IMR-90 (cell line): ENCODE measurements around the gene SIPA1. TPM values are rescaled to one million over a fixed set of nuclear protein-coding genes. Genes with fewer than 3 reads are reported as not detected.

Source experiments
- ATAC-seq: fragments of 200-7000 bp; cut with Tn5 transposase; 2 replicates; pipeline ENCODE4 v1.9.1; 2020; ENCODE audit warnings: low read depth, mild to moderate bottlenecking, moderate library complexity
- BruUV-seq: library from RNA; stranded (reverse); fragments of 400-500 nt; replicated peaks from 2 replicates; lab custom pipeline; 2021; lab: Mats Ljungman, UMichigan
- CTCF ChIA-PET: fragments of 300-600 bp; formaldehyde crosslinking; extraction: SDS; loops from one replicate; lab custom pipeline; 2021; ENCODE audit warnings: antibody characterized with exemption; lab: Yijun Ruan, JAX
- POLR2A ChIA-PET: fragments of 300-600 bp; sonication (Branson Sonifier 250); formaldehyde crosslinking; loops from one replicate; lab custom pipeline; 2022; ENCODE audit warnings: antibody characterized with exemption; ENCODE audit not compliant: unreplicated experiment; lab: Charles Lee
- DNase-seq: peaks from one replicate; pipeline ENCODE4 v3.0.0; 2013
- H2AFZ ChIP-seq: replicated peaks from 2 replicates; pipeline ENCODE3; 2013; ENCODE audit warnings: low read length, mild to moderate bottlenecking; ENCODE audit not compliant: poor library complexity
- H2AK5ac ChIP-seq: 2 replicates; pipeline ENCODE4 v1.6.1; 2013; ENCODE audit warnings: low read depth, low read length, inconsistent platforms
- H2AK9ac ChIP-seq: replicated peaks from 2 replicates; pipeline ENCODE3; 2013; ENCODE audit warnings: mild to moderate bottlenecking, low read depth, low read length, moderate library complexity; ENCODE audit not compliant: poor library complexity
- H2BK120ac ChIP-seq: 2 replicates; pipeline ENCODE4 v1.6.1; 2013; ENCODE audit warnings: low read depth, low read length, inconsistent platforms
- H2BK15ac ChIP-seq: 3 replicates; pipeline ENCODE4 v1.6.1; 2013; ENCODE audit warnings: low read depth, low read length, inconsistent platforms
- H2BK20ac ChIP-seq: 2 replicates; pipeline ENCODE4 v1.6.1; 2013; ENCODE audit warnings: low read depth, mild to moderate bottlenecking, inconsistent platforms, low read length, moderate library complexity
- H2BK5ac ChIP-seq: 2 replicates; pipeline ENCODE4 v1.6.1; 2013; ENCODE audit warnings: mild to moderate bottlenecking, low read depth, low read length, inconsistent platforms; ENCODE audit not compliant: poor library complexity, severe bottlenecking
- H3K14ac ChIP-seq: replicated peaks from 2 replicates; pipeline ENCODE4 v1.6.1; 2013; ENCODE audit warnings: low read depth, low read length, inconsistent platforms
- H3K18ac ChIP-seq: 2 replicates; pipeline ENCODE4 v1.6.1; 2013; ENCODE audit warnings: low read depth, low read length, control low read depth
- H3K23ac ChIP-seq: 2 replicates; pipeline ENCODE4 v1.6.1; 2013; ENCODE audit warnings: low read depth, low read length, inconsistent platforms
- H3K27ac ChIP-seq: 2 replicates; pipeline ENCODE4 v1.5.1; 2013; ENCODE audit warnings: mild to moderate bottlenecking, control low read depth, low read length; ENCODE audit not compliant: insufficient read depth
- H3K27me3 ChIP-seq: 2 replicates; pipeline ENCODE4 v1.6.1; 2013; ENCODE audit warnings: low read length; ENCODE audit not compliant: control insufficient read depth, insufficient read depth
- H3K36me3 ChIP-seq: 2 replicates; pipeline ENCODE4 v1.6.1; 2013; ENCODE audit warnings: low read length, mixed read lengths; ENCODE audit not compliant: control insufficient read depth, insufficient read depth
- H3K4ac ChIP-seq: 2 replicates; pipeline ENCODE4 v1.6.1; 2013; ENCODE audit warnings: low read depth, low read length, inconsistent platforms
- H3K4me1 ChIP-seq: 2 replicates; pipeline ENCODE4 v1.6.1; 2013; ENCODE audit warnings: low read length, mixed read lengths; ENCODE audit not compliant: control insufficient read depth, insufficient read depth
- H3K4me2 ChIP-seq: 2 replicates; pipeline ENCODE4 v1.6.1; 2013; ENCODE audit warnings: low read depth, mild to moderate bottlenecking, control low read depth, low read length, moderate library complexity
- H3K4me3 ChIP-seq: 2 replicates; pipeline ENCODE4 v1.5.1; 2013; ENCODE audit warnings: low read depth, mild to moderate bottlenecking, control low read depth, low read length, moderate library complexity; ENCODE audit not compliant: insufficient read depth
- H3K56ac ChIP-seq: 2 replicates; pipeline ENCODE4 v1.6.1; 2013; ENCODE audit warnings: low read length, inconsistent platforms; ENCODE audit not compliant: insufficient read depth; ENCODE audit errors: extremely low read depth
- H3K79me1 ChIP-seq, 2 experiments: 2 replicates each; pipeline ENCODE4 v1.6.1; 2013; ENCODE audit warnings: low read length in 2 of 2, inconsistent platforms in 1 of 2, low read depth in 1 of 2
- H3K9ac ChIP-seq: 2 replicates; pipeline ENCODE4 v1.6.1; 2013; ENCODE audit warnings: low read depth, low read length, control low read depth
- H3K9me1 ChIP-seq: 2 replicates; pipeline ENCODE4 v1.6.1; 2013; ENCODE audit warnings: low read length, inconsistent platforms; ENCODE audit not compliant: insufficient read depth
- H3K9me3 ChIP-seq: 2 replicates; pipeline ENCODE4 v1.6.1; 2013; ENCODE audit warnings: low read length; ENCODE audit not compliant: control insufficient read depth, insufficient read depth
- H4K20me1 ChIP-seq: 2 replicates; pipeline ENCODE4 v1.6.1; 2013; ENCODE audit warnings: low read length, inconsistent platforms; ENCODE audit not compliant: insufficient read depth
- H4K5ac ChIP-seq: 2 replicates; pipeline ENCODE4 v1.6.1; 2013; ENCODE audit warnings: mild to moderate bottlenecking, low read depth, low read length, control low read depth
- H4K8ac ChIP-seq, 2 experiments: 2 replicates each; pipeline ENCODE4 v1.6.1; 2013; ENCODE audit warnings: low read depth in 2 of 2, low read length in 2 of 2, control low read depth in 1 of 2, inconsistent platforms in 1 of 2
- H4K91ac ChIP-seq: 2 replicates; pipeline ENCODE4 v1.6.1; 2013; ENCODE audit warnings: low read depth, low read length, inconsistent platforms; ENCODE audit not compliant: insufficient read depth
- CEBPB ChIP-seq: IDR thresholded peaks from 2 replicates; pipeline ENCODE4 v1.6.1; 2012; ENCODE audit warnings: low read depth, low read length, improper control_type of control experiment
- dilution Hi-C: fragments of 300-500 bp; cut with HindIII; formaldehyde crosslinking; loops from one replicate; pipeline ENCODE4 v1.14.3; 2018; ENCODE audit warnings: low sequenced_read_pairs; ENCODE audit not compliant: unreplicated experiment
- in situ Hi-C: fragments of 300-500 bp; cut with MboI; formaldehyde crosslinking; loops from 3 replicates; pipeline ENCODE4 v1.14.3; 2019; ENCODE audit warnings: low sequenced_read_pairs, inconsistent platforms, mixed read lengths
- intact Hi-C: fragments of 100-400 bp; cut with micrococcal nuclease; formaldehyde crosslinking; loops from 2 replicates; pipeline ENCODE4 v1.10.0; 2022
- polyA plus RNA-seq, 3 experiments: library from polyadenylated mRNA; depleted of rRNA; stranded (reverse); fragments of >200 nt; gene quantifications; 2 replicates each; pipeline ENCODE4 v1.2.3, GENCODE V29; 2012; ENCODE audit warnings: low replicate concordance in 1 of 3
- total RNA-seq: library from RNA; depleted of rRNA; stranded (reverse); fragments of >200 nt; gene quantifications from 2 replicates; pipeline ENCODE4 v1.2.3, GENCODE V29; 2012
- TF ChIP-seq, protein P1 (sequence below): fragments of 150-350 bp; IDR thresholded peaks from 2 replicates; pipeline ENCODE4 v1.6.1; 2016; ENCODE audit warnings: low read depth, mild to moderate bottlenecking, low read length, moderate library complexity, borderline replicate concordance

Gene SIPA1
- total and polyA plus RNA-seq, 2 of the 4 experiments (the other 2 are of a cell fraction), result 10.6 to 39.7 TPM

DNA sequence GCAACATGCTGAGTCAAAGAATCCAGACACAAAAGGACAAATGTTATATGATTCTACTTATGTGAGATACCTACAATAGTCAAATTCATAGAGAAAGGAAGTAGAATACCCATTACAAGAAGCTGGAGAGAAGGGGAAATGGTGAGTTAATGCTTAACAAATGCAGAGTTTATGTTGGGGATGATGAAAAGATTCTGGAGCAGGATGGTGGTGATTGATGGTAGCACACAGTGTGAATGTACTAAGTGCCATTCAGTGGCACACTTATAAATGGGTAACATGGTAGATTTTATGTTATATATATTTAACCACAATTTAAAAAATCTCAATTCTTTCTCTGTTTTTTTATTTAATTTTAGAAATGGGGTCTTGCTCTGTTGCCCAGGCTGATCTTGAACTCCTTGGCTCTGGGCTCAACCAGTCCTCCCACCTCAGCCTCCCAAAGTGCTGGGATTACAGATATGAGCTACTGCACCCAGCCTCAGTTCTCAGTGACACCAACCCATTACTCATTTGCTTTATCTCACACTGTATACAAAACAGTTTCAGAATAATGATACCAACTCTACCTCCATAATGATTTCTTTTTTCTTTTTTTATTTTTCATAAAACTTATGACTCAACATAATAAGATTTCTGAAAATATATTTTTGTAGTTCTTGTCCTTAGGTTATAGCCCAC, 34.4 kb downstream of the SIPA1 start:
- Histone ChIP-seq H3K23ac (no peak overlapping the region), H3K4me3 (no peak overlapping the region), H3K9me3 (no peaks in the 10 kb centered on the region), H3K27ac (no peak overlapping the region), H3K27me3 (no peaks in the 10 kb centered on the region), H3K9ac (no peak overlapping the region), H2AFZ (no peak overlapping the region), H2BK15ac (no peak overlapping the region), H3K4ac (no peak overlapping the region), H3K36me3 (no peaks in the 10 kb centered on the region), H2BK5ac (no peak overlapping the region), H4K5ac (no peak overlapping the region), H3K56ac (no peak overlapping the region), H2BK120ac (no peak overlapping the region), H4K20me1 (no peaks in the 10 kb centered on the region), H4K91ac (no peak overlapping the region), H3K79me1 (no peaks in the 10 kb centered on the region), H3K9me1 (no peaks in the 10 kb centered on the region), H2AK9ac (no peak overlapping the region), H3K14ac (no peak overlapping the region), H2AK5ac (no peak overlapping the region), H3K4me2 (no peak overlapping the region), H3K18ac (no peak overlapping the region), H3K4me1 (no peaks in the 10 kb centered on the region), H4K8ac (no peak overlapping the region), H2BK20ac (no peak overlapping the region)
- intact Hi-C loops (no loop called here), dilution Hi-C loops (no loop called here), in situ Hi-C loops (no loop called here)
- no peak for TF ChIP-seq CEBPB
- TF ChIP-seq, protein P1, sequence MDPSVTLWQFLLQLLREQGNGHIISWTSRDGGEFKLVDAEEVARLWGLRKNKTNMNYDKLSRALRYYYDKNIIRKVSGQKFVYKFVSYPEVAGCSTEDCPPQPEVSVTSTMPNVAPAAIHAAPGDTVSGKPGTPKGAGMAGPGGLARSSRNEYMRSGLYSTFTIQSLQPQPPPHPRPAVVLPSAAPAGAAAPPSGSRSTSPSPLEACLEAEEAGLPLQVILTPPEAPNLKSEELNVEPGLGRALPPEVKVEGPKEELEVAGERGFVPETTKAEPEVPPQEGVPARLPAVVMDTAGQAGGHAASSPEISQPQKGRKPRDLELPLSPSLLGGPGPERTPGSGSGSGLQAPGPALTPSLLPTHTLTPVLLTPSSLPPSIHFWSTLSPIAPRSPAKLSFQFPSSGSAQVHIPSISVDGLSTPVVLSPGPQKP, result no peak
- ATAC-seq, result no peak
- CTCF ChIA-PET, result no interaction called here
- POLR2A ChIA-PET, result no interaction called here
- DNase-seq, result no peak
- no TSS peak for BruUV-seq
